ENCODE data around the gene SLX4IP. TPM values are rescaled to one million over a fixed set of nuclear protein-coding genes. Genes with fewer than 3 reads are reported as not detected.

Gene SLX4IP
- total and polyA plus RNA-seq, 10 donors: 2.8 to 9.0 (median 5.1) TPM

GRCh38 chr20:10490706-10491105 lies 55.6 kb downstream of the SLX4IP start:
- no peak for DNase-seq
- no peaks in the 10 kb centered on the region for H3K9me3 ChIP-seq
- WGBS, 5 donors: 24 to 63% (median 42%) methylated on average over 1 of the region's 1 CpG
- no peak overlapping the region for H3K4me3 ChIP-seq
- H3K4me1 ChIP-seq: peaks cover 0 to 72% (median 20%) of the 10 kb centered on the region in 6 donors
- no peaks in the 10 kb centered on the region for H3K27me3 ChIP-seq (replicated peaks in 1 of 7)
- no peaks in the 10 kb centered on the region for H3K36me3 ChIP-seq
- intact Hi-C loops (cut with DNase I; ENCODE audit: low total_unique reads): no loop called here
- no peak for TF ChIP-seq CTCF (IDR thresholded peaks at IDR 0.05 in 8 of 11, conservative IDR thresholded peaks at IDR 0.05 in 3 of 11)
- H3K27ac ChIP-seq: peak overlapping the region in 1 of 8 donors; percentile 18

GRCh38 chr20:10492065-10492464 lies 57.0 kb downstream of the SLX4IP start:
- TF ChIP-seq POLR2A (IDR thresholded peaks at IDR 0.05) (no peak), CTCF (IDR thresholded peaks at IDR 0.05 in 8 of 11, conservative IDR thresholded peaks at IDR 0.05 in 3 of 11) (no peak), POLR2AphosphoS5 (IDR thresholded peaks at IDR 0.05) (no peak)
- no peaks in the 10 kb centered on the region for H3K27me3 ChIP-seq (replicated peaks in 1 of 7)
- intact Hi-C loops (cut with DNase I; ENCODE audit: low total_unique reads): no loop called here
- H3K27ac ChIP-seq: peak overlapping the region in 1 of 8 donors; percentile 20
- peaks cover 0 to 71% (median 16%) of the 10 kb centered on the region in 6 donors for H3K4me1 ChIP-seq
- 55 to 90% (median 85%) methylated on average over 2 of the region's 2 CpGs for WGBS, 5 donors
- no peaks in the 10 kb centered on the region for H3K36me3 ChIP-seq
- no peaks in the 10 kb centered on the region for H3K9me3 ChIP-seq
- no peak for DNase-seq
- H3K4me3 ChIP-seq: no peak overlapping the region

- Histone ChIP-seq H3K4me3 (no peak overlapping the region), H3K9me3 (no peaks in the 10 kb centered on the region), H3K4me1 (peaks cover 0 to 66% (median 12%) of the 10 kb centered on the region in 6 donors), H3K36me3 (no peaks in the 10 kb centered on the region), H3K27me3 (replicated peaks in 1 of 7) (no peaks in the 10 kb centered on the region), H3K27ac (no peak overlapping the region)
- 94 to 98% (median 98%) methylated on average over 2 of the region's 2 CpGs for WGBS, 5 donors
- TF ChIP-seq POLR2A (IDR thresholded peaks at IDR 0.05) (no peak), CTCF (IDR thresholded peaks at IDR 0.05 in 8 of 11, conservative IDR thresholded peaks at IDR 0.05 in 3 of 11) (no peak), POLR2AphosphoS5 (IDR thresholded peaks at IDR 0.05) (no peak)
- intact Hi-C loops (cut with DNase I; ENCODE audit: low total_unique reads): no loop called here
- DNase-seq: no peak
These were observed 57.7 kb downstream of the SLX4IP start for GRCh38 chr20:10492844-10493243.

- no peaks in the 10 kb centered on the region for H3K36me3 ChIP-seq
- intact Hi-C loops (cut with DNase I; ENCODE audit: low total_unique reads): no loop called here
- WGBS, 5 donors: 16 to 30% (median 22%) methylated on average over 2 of the region's 2 CpGs
- TF ChIP-seq CTCF (IDR thresholded peaks at IDR 0.05 in 8 of 11, conservative IDR thresholded peaks at IDR 0.05 in 3 of 11): no peak
- no peak for TF ChIP-seq POLR2A (IDR thresholded peaks at IDR 0.05)
- no peak for TF ChIP-seq POLR2AphosphoS5 (IDR thresholded peaks at IDR 0.05)
- no peak for DNase-seq
- peaks cover 0 to 51% (median 9%) of the 10 kb centered on the region in 6 donors for H3K4me1 ChIP-seq
- H3K27ac ChIP-seq: no peak overlapping the region
- H3K27me3 ChIP-seq (replicated peaks in 1 of 7): no peaks in the 10 kb centered on the region
- no peak overlapping the region for H3K4me3 ChIP-seq
- H3K9me3 ChIP-seq: no peaks in the 10 kb centered on the region
These were observed 60.1 kb downstream of the SLX4IP start for GRCh38 chr20:10495173-10495572.
